ENCODE results near the gene OPRD1.

- TF ChIP-seq, protein P1, sequence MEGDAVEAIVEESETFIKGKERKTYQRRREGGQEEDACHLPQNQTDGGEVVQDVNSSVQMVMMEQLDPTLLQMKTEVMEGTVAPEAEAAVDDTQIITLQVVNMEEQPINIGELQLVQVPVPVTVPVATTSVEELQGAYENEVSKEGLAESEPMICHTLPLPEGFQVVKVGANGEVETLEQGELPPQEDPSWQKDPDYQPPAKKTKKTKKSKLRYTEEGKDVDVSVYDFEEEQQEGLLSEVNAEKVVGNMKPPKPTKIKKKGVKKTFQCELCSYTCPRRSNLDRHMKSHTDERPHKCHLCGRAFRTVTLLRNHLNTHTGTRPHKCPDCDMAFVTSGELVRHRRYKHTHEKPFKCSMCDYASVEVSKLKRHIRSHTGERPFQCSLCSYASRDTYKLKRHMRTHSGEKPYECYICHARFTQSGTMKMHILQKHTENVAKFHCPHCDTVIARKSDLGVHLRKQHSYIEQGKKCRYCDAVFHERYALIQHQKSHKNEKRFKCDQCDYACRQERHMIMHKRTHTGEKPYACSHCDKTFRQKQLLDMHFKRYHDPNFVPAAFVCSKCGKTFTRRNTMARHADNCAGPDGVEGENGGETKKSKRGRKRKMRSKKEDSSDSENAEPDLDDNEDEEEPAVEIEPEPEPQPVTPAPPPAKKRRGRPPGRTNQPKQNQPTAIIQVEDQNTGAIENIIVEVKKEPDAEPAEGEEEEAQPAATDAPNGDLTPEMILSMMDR (IDR thresholded peaks at IDR 0.05): no peak
- TF ChIP-seq EZH2 (IDR thresholded peaks at IDR 0.05; ENCODE audit: borderline replicate concordance, insufficient read depth, low read depth, low read length, poor library complexity, severe bottlenecking): no peak
Observed at GRCh38 chr1:28781305-28781704, 30.7 kb upstream of the OPRD1 start.

Measured in B cell (primary cell).